NCI-H2107 treated with DMSO at 0.1 percent for 48 hours (cell line): Measurements from ENCODE around the gene GPATCH11.

Experiments
- DNase-seq: peaks from one replicate; lab custom pipeline; 2025; ENCODE audit not compliant: unreplicated experiment; lab: John Stamatoyannopoulos, UW

Gene GPATCH11

DNA sequence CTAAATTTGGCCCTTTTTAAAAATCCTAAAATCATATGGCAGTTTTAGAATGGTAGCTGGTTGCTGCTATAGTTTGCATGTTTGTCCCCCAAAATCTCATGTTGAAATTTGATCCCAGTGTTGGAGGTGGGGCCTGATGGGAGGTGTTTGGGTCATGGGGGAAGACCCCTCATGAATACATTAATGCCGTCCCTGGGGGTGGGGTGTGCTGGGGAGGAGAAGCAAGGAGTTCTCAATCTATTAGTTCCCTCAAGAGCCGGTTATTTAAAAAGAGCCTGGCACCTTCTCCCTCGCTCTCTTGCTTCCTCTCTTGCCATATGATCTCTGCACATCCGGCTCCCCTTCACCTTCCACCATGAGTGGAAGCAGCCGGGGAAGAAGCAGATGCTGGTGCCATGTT is 20.8 kb downstream of the GPATCH11 start:
- no peak for DNase-seq

GRCh38 chr2:37109523-37109922 is 25.2 kb downstream of the GPATCH11 start:
- DNase-seq, result no peak

DNA sequence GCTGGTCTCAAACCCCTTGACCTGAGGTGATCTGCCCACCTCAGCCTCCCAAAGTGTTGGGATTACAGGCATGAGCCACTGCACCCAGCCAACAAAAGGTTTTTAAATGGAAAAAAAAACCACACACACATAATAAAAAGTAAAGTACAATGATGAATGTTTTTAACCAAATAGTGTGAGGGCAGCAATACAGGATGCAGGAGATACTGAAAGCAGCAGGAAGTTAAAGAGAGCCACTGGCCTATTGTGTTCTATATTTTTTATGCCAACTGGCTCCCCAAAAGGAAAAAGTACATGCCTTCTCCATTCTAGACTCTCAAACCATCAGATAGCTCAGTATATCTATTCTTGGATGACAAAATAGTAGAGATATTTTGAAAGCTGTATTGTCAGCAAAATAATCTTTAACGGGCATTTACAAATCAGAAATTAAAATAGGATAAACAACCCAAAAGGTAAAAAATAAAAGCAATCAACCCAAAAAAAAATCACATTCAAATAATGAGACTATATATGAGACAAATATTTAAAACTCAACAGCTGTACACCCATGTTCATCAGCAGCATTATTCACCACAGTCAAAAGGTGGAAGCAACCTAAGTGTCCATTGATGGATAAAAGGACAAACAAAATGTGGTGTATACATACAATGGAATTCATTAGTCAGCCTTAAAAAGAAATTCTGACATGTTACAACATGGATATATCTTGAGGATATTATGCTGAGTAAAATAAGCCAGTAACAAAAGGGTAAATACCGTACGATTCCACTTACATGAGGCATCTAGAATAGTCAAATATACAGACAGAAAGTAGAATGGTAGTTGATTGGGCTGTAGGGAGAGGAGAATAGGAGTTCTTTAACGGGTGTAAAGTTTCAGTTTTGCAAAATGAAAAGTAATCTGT is 26.2 kb downstream of the GPATCH11 start:
- no peak for DNase-seq

- DNase-seq, result no peak
These were observed 27.6 kb downstream of the GPATCH11 start for GRCh38 chr2:37111958-37112357.

GRCh38 chr2:37117566-37117965 is 33.2 kb downstream of the GPATCH11 start:
- DNase-seq, result no peak

GRCh38 chr2:37119157-37119556 is 34.8 kb downstream of the GPATCH11 start:
- DNase-seq, result no peak

GRCh38 chr2:37125416-37125815 is 41.1 kb downstream of the GPATCH11 start:
- no peak for DNase-seq

DNA sequence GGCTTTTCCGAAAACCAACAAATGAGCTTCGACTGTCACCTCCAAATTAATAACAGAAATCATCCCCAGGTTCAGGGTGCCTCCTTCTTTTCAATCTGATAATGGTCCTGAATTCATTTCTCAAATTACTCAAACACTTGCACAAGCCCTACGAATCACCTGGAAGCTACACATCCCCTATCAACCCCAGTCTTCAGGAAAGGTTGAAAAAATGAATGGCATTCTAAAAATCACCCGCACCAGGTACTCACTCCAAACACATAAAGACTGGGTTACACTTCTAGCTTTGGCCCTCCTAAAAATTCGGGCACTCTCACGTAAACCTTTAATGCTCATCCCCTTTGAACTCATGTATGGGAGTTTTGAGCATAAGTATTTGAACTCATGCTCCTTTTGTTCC is 48.6 kb downstream of the GPATCH11 start:
- DNase-seq, result no peak

GRCh38 chr2:37142546-37142945 is 58.2 kb downstream of the GPATCH11 start:
- no peak for DNase-seq

GRCh38 chr2:37143974-37144373 is 59.7 kb downstream of the GPATCH11 start:
- no peak for DNase-seq

DNA sequence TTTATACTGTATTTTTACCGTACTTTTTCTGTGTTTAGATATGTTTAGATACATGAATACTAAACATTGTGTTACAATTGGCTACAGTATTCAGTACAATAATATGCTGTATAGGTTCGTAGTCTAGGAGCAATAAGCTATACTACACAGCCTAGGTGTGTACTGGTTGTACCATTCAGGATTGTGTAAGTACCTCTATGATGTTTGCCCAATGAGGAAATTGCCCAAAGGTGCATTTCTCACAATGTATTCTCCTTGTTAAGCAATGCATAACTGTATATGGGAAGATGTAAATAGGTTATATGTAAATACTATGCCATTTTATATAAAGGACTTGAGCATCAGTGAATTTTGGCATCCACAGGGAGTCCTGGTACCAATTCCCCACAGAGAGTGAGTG is 61.7 kb downstream of the GPATCH11 start:
- DNase-seq, result no peak

- DNase-seq, result no peak
These were observed 64.0 kb downstream of the GPATCH11 start for GRCh38 chr2:37148325-37148724.
